ENCODE results near the gene CTSS. TPM values are rescaled to one million over a fixed set of nuclear protein-coding genes. Genes with fewer than 3 reads are reported as not detected.

CTSS gene
- total RNA-seq, 1 experiment from 2014 or later = 0.57 TPM

DNA sequence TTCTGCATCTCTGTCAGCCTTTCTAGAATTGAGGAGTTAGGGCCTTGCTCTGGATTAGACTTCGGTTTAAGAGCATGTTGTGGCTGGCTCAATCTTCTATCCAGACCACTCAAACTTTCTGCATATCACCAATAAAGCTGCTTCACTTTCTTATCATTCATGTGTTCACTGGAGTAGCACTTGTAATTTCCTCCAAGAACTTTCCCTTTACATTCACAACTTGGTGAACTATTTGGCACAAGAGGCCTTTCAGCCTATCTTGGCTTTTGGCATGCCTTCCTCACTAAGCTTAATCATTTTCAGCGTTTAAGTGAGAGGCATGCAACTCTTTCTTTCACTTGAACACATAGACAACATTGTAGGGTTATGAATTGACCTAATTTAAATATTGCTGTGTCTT is 41.2 kb downstream of the CTSS start:
- Histone ChIP-seq H3K4me1 (ENCODE audit: control insufficient read depth in 1 of 2, insufficient read depth in 2 of 2, low read length in 2 of 2) (no peaks in the 10 kb centered on the region), H3K4me3 (replicated peaks in 1 of 2; ENCODE audit: low read depth in 1 of 2, low read length in 2 of 2) (no peak overlapping the region), H3K79me2 (ENCODE audit: insufficient read depth, low read length) (no peaks in the 10 kb centered on the region), H3K9me2 (ENCODE audit: insufficient read depth) (no peaks in the 10 kb centered on the region), H3K27me3 (ENCODE audit: insufficient read depth, low read length) (no peaks in the 10 kb centered on the region), H3K4me2 (ENCODE audit: low read length) (no peak overlapping the region), H3K36me3 (ENCODE audit: control insufficient read depth in 1 of 2, insufficient read depth in 2 of 2, low read length in 2 of 2) (no peaks in the 10 kb centered on the region), H2AFZ (ENCODE audit: low read depth, low read length, poor library complexity, severe bottlenecking) (no peak overlapping the region), H4K20me1 (ENCODE audit: insufficient read depth) (no peaks in the 10 kb centered on the region), H3K9me3 (ENCODE audit: control insufficient read depth in 1 of 2, insufficient read depth in 1 of 2, low read depth in 1 of 2, low read length in 2 of 2) (no peaks in the 10 kb centered on the region), H3K9ac (ENCODE audit: low read length) (no peak overlapping the region), H3K27ac (ENCODE audit: low read depth, low read length) (no peak overlapping the region)
- intact Hi-C loops (cut with micrococcal nuclease) = no loop called here
- RAD21 ChIA-PET (ENCODE audit: low non-redundant PET in 1 of 2, low total read pairs in 2 of 2, uncharacterized antibody in 2 of 2, unreplicated experiment in 2 of 2) = no interaction called here
- DNase-seq (ENCODE audit: low read depth, low spot score) = no peak
- TF ChIP-seq RAD21 (IDR thresholded peaks at IDR 0.05; ENCODE audit: low read depth) (no peak), ZNF274 (IDR thresholded peaks at IDR 0.05; ENCODE audit: low read depth, low read length) (no peak), EGR1 (IDR thresholded peaks at IDR 0.05; ENCODE audit: low read depth) (no peak), EZH2phosphoT487 (IDR thresholded peaks at IDR 0.05; ENCODE audit: borderline replicate concordance) (no peak), POLR2A (IDR thresholded peaks at IDR 0.05; ENCODE audit: borderline replicate concordance, extremely low read depth, insufficient read depth, insufficient read length) (no peak), ELF1 (IDR thresholded peaks at IDR 0.05; ENCODE audit: borderline replicate concordance, low read depth) (no peak), CEBPB (IDR thresholded peaks at IDR 0.05; ENCODE audit: low read depth) (no peak), ATF3 (IDR thresholded peaks at IDR 0.05) (no peak), CBX3 (IDR thresholded peaks at IDR 0.05; ENCODE audit: low read depth) (no peak), JUND (IDR thresholded peaks at IDR 0.05) (no peak), POLR2AphosphoS5 (IDR thresholded peaks at IDR 0.05; ENCODE audit: low read depth, low read length) (no peak)
- TF ChIP-seq, protein P1, sequence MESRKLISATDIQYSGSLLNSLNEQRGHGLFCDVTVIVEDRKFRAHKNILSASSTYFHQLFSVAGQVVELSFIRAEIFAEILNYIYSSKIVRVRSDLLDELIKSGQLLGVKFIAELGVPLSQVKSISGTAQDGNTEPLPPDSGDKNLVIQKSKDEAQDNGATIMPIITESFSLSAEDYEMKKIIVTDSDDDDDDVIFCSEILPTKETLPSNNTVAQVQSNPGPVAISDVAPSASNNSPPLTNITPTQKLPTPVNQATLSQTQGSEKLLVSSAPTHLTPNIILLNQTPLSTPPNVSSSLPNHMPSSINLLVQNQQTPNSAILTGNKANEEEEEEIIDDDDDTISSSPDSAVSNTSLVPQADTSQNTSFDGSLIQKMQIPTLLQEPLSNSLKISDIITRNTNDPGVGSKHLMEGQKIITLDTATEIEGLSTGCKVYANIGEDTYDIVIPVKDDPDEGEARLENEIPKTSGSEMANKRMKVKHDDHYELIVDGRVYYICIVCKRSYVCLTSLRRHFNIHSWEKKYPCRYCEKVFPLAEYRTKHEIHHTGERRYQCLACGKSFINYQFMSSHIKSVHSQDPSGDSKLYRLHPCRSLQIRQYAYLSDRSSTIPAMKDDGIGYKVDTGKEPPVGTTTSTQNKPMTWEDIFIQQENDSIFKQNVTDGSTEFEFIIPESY (IDR thresholded peaks at IDR 0.05; ENCODE audit: extremely low read depth, insufficient replicate concordance, low read length) = no peak
- TF ChIP-seq, protein P2, sequence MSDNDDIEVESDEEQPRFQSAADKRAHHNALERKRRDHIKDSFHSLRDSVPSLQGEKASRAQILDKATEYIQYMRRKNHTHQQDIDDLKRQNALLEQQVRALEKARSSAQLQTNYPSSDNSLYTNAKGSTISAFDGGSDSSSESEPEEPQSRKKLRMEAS (IDR thresholded peaks at IDR 0.05) = no peak
- TF ChIP-seq, protein P3, sequence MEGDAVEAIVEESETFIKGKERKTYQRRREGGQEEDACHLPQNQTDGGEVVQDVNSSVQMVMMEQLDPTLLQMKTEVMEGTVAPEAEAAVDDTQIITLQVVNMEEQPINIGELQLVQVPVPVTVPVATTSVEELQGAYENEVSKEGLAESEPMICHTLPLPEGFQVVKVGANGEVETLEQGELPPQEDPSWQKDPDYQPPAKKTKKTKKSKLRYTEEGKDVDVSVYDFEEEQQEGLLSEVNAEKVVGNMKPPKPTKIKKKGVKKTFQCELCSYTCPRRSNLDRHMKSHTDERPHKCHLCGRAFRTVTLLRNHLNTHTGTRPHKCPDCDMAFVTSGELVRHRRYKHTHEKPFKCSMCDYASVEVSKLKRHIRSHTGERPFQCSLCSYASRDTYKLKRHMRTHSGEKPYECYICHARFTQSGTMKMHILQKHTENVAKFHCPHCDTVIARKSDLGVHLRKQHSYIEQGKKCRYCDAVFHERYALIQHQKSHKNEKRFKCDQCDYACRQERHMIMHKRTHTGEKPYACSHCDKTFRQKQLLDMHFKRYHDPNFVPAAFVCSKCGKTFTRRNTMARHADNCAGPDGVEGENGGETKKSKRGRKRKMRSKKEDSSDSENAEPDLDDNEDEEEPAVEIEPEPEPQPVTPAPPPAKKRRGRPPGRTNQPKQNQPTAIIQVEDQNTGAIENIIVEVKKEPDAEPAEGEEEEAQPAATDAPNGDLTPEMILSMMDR (IDR thresholded peaks at IDR 0.05 in 2 of 3, conservative IDR thresholded peaks at IDR 0.05 in 1 of 3; ENCODE audit: borderline replicate concordance in 1 of 3, insufficient read depth in 1 of 3, low read depth in 2 of 3, low read length in 2 of 3) = no peak
- CTCF ChIA-PET = no interaction called here
- POLR2A ChIA-PET = no interaction called here
- no TSS peak for BruUV-seq (replicated peaks)
- ATAC-seq = no peak
